ENCODE measurements around the gene TNC.

GRCh38 chr9:115167175-115167574 lies 49.2 kb upstream of the TNC start:
- TF ChIP-seq MAX (IDR thresholded peaks at IDR 0.05; ENCODE audit: low read depth, low read length) (no peak), CTCF (IDR thresholded peaks at IDR 0.05; ENCODE audit: low read depth, low read length) (no peak), POLR2A (IDR thresholded peaks at IDR 0.05; ENCODE audit: extremely low read depth, insufficient read length) (no peak)
